ENCODE measurements around the gene RNF14.
"Not testable (repeated sequence)": the region's sequence is repeated elsewhere in the genome, so short reads cannot be mapped to it uniquely, and the experiment has no call there.

RNF14 gene, protein sequence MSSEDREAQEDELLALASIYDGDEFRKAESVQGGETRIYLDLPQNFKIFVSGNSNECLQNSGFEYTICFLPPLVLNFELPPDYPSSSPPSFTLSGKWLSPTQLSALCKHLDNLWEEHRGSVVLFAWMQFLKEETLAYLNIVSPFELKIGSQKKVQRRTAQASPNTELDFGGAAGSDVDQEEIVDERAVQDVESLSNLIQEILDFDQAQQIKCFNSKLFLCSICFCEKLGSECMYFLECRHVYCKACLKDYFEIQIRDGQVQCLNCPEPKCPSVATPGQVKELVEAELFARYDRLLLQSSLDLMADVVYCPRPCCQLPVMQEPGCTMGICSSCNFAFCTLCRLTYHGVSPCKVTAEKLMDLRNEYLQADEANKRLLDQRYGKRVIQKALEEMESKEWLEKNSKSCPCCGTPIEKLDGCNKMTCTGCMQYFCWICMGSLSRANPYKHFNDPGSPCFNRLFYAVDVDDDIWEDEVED

DNA sequence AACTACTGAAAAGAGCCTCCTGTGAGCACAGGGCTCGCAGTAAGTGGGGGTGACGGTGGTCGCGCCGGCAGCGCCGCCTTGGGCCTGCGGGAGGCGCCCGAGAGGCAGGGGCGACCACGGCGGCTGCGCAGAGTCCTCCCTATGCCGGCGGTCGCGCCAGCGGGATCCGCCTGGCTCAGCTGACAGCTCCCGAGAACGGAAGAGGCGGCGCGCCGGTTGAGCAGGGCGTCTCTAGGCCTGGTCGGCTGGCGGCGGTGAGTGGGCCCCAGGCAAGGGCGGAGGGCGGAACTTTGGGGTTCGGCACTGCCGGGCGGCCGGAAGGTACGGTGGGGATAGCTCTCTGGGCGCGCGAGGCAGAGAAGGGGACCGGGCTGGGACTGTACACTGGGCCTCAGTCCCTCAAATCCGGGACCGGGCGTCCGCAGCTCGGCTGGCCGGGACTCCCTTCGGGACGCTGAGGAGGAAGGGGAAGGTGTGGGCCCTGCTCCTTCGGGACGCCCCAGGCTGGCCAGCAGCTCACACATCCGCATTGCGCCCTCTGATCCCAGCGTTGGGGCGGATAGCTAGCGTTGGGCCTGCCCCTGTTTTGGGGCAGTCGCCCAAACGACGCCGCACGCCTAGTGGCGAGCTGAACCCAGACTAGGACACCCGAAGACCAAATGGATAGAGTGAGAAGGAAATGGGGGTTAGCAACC is at the start of gene RNF14:
RNF14 (plus strand) TSS at position 192 of the 695 bp plus-strand sequence. CDS start 4,484 bp downstream, outside the sequence.
- DNase-seq (ENCODE audit: low spot score): peak; percentile 95
- in situ Hi-C loops (cut with MboI; ENCODE audit: low sequenced_read_pairs, unreplicated experiment): no loop called here

DNA sequence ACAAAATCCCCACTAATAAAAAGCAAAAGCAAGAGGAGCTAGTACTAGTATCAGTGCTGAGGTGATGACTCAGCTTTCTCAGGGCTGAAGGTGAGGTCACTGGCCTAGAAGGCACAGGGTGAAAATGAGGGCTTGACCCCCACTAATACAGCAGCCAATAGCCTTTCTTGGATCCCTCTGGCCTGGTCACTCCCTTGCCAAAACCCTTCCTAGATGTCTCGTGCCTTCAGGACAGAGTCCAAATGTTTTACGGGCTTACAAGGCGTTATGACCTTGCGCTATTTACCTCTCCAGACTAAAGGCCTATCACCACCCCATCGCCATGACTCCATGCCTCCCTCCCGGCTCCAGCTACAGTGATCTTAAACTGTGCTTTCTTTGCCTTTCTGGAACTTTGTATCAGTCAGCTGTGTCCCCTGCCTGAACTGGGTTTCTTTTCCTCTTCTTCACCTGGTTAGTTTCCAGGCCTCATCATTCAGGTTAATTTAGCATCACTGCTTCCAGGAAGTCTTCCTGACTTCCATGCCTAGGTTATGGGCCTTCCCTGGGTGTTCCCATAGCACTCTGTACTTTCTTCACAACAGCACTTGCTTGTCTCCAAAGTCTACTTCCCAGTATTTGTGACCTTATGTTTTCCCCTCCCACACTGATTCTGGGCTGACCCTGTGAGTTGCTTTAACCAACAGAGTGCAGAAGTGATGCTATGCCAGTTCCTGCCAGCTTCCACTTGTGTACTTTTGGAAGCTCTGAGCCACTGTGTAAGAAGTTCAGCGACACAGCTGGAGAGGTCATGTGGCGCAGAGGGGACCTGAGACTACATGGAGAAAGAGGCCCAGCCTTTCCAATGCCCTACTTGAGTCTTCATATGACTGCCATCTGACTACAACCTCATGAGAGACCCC is 49.4 kb upstream of the RNF14 start:
- DNase-seq (ENCODE audit: low spot score): no peak
- in situ Hi-C loops (cut with MboI; ENCODE audit: low sequenced_read_pairs, unreplicated experiment): no loop called here
- TF ChIP-seq, protein P1, sequence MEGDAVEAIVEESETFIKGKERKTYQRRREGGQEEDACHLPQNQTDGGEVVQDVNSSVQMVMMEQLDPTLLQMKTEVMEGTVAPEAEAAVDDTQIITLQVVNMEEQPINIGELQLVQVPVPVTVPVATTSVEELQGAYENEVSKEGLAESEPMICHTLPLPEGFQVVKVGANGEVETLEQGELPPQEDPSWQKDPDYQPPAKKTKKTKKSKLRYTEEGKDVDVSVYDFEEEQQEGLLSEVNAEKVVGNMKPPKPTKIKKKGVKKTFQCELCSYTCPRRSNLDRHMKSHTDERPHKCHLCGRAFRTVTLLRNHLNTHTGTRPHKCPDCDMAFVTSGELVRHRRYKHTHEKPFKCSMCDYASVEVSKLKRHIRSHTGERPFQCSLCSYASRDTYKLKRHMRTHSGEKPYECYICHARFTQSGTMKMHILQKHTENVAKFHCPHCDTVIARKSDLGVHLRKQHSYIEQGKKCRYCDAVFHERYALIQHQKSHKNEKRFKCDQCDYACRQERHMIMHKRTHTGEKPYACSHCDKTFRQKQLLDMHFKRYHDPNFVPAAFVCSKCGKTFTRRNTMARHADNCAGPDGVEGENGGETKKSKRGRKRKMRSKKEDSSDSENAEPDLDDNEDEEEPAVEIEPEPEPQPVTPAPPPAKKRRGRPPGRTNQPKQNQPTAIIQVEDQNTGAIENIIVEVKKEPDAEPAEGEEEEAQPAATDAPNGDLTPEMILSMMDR (IDR thresholded peaks at IDR 0.05; ENCODE audit: borderline replicate concordance, control extremely low read depth, extremely low read depth, insufficient read depth, missing control alignments): no peak

More for the DNA sequence above, at the start of gene RNF14:
- TF ChIP-seq, protein P1 (IDR thresholded peaks at IDR 0.05; ENCODE audit: borderline replicate concordance, control extremely low read depth, extremely low read depth, insufficient read depth, missing control alignments): peak; percentile 94

DNA sequence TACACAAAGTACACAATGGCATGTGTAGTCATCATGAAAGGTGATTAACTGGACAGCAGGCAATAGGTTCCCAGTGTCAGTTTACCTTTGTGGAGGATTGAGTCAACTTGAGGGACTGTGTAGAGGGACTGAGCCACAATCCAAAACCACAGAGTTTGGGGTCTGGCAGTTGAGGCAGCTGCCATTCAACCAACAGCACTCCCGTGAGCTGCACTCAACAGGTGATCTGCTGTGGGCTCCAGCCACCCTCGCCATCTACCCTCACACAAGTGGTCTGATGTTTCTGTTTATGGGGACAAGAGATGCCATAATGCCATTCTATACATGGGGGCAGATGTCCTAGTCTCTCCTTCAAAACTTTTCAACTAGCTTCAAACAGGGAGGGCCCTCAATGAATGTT is 48.1 kb upstream of the RNF14 start:
- in situ Hi-C loops (cut with MboI; ENCODE audit: low sequenced_read_pairs, unreplicated experiment): no loop called here
- TF ChIP-seq, protein P1 (IDR thresholded peaks at IDR 0.05; ENCODE audit: borderline replicate concordance, control extremely low read depth, extremely low read depth, insufficient read depth, missing control alignments): no peak
- DNase-seq (ENCODE audit: low spot score): no peak

DNA sequence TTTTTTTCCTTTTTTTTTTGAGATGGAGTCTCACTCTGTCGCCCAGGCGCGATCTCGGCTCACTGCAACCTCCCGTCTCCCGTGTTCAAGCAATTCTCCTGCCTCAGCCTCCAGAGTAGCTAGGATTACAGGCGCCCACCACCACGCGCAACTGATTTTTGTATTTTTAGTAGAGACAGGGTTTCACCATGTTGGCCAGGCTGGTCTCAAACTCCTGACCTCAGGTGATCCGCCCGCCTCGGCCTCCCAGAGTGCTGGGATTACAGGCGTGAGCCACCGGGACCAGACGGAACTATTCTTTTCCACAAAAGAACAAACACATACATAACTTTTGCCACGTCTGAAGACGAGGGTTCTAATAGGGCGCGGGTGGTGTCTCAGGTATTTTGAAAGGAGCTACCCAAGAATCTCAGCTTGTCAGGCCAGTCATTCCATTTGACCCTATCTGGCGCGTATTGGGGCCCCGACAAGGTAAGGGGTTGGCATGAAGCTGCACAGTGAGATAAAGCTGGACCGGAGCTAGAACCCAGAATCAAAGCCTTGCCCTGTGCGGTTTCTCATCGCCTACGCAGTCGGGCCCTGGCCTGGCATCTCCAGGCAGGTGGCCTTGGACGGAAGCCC is 46.0 kb upstream of the RNF14 start:
- DNase-seq (ENCODE audit: low spot score); in situ Hi-C loops (cut with MboI; ENCODE audit: low sequenced_read_pairs, unreplicated experiment): not testable (repeated sequence)

DNA sequence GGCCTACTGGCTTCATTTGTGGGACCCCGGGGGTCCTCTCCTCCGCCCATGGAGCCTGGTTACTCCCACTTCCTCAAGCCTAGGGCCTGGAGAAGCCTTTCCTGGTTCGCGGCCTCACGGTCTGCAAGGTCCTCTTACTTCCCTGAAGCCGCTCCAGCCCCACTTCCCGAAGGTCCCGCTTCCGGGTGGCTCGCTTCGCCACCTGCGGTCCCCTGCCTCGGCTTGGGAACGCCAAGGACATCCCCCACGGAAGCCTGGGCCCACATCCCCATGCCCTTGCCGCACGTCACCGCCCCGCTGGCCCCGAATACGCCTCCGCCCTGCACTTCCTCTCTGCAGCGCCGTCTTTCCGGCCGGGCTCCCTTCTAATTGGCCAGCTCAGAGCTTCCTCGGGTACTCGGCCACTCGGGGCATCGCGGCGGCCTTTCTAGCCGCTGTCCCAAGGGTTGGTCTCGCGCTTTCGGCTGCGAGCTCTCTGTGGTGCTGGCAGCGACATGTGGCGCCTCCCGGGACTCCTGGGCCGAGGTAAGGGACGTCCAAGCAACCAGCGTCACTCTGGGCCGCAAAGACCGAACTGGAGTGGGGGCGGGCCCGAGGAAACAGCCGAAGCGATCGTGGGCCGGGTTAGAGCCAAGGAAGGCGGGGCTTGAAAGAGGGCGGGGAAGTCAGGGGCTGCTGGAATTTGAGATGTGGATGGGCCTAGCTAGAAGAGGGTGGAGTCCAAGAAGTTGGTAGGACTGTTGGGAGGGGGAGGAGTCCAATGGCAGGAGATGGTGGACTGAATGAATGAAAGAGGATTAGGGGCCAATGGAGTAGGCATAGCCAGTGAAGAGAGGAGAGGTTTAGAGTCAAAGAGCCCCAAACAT is 45.2 kb upstream of the RNF14 start, which contains the start of gene DELE1:
DELE1 (plus strand) TSS at position 424 of the 866 bp plus-strand sequence; CDS start at position 495, 71 bp downstream.
- in situ Hi-C loops (cut with MboI; ENCODE audit: low sequenced_read_pairs, unreplicated experiment): no loop called here
- TF ChIP-seq, protein P1 (IDR thresholded peaks at IDR 0.05; ENCODE audit: borderline replicate concordance, control extremely low read depth, extremely low read depth, insufficient read depth, missing control alignments): no peak
- DNase-seq (ENCODE audit: low spot score): peak; percentile 96

DNA sequence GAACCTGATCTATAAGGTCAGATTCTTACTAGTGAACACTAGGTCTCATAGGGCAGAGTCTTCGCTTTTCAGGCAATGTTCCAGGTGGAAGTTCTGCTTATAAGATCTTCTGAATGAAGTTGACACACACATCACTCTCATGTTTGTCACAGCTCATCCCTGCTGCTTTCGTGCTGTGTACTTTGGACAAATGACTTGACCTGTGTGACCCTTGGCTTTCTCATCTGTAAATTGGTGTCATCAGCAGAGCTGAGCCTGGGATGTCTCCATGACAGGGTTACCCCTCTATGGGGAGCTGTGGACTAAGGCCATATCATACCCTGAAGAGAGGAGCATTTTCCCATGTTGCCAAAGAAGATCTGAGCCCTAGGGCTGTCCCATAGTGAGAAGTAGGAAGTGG is 42.5 kb upstream of the RNF14 start:
- in situ Hi-C loops (cut with MboI; ENCODE audit: low sequenced_read_pairs, unreplicated experiment): no loop called here
- DNase-seq (ENCODE audit: low spot score): no peak
- TF ChIP-seq, protein P1 (IDR thresholded peaks at IDR 0.05; ENCODE audit: borderline replicate concordance, control extremely low read depth, extremely low read depth, insufficient read depth, missing control alignments): no peak

Measured in GM13976 (cell line).